Measurements from ENCODE around the gene PLGRKT. TPM values are rescaled to one million over a fixed set of nuclear protein-coding genes. Genes with fewer than 3 reads are reported as not detected.
A peak's percentile ranks its signal among the peaks of the same experiment; 100 is the strongest.
"Not testable (repeated sequence)": the region's sequence is repeated elsewhere in the genome, so short reads cannot be mapped to it uniquely, and the experiment has no call there.

The PLGRKT gene
- total RNA-seq, 1 experiment from 2014 or later, result 53.1 TPM

GRCh38 chr9:5355817-5356216 is 81.9 kb downstream of the PLGRKT start:
- Histone ChIP-seq H3K27ac (ENCODE audit: low read length) (no peak overlapping the region), H3K9me2 (replicated peaks; ENCODE audit: insufficient read depth, low read length) (no peaks in the 10 kb centered on the region), H4K20me1 (ENCODE audit: insufficient read depth, low read depth, low read length) (no peaks in the 10 kb centered on the region), H3K9ac (ENCODE audit: low read length) (no peak overlapping the region), H3K4me1 (ENCODE audit: low read length) (no peaks in the 10 kb centered on the region), H3K79me2 (ENCODE audit: low read length) (no peaks in the 10 kb centered on the region), H3K27me3 (ENCODE audit: low read length) (no peaks in the 10 kb centered on the region), H3K4me3 (ENCODE audit: low read length) (no peak overlapping the region), H3K36me3 (ENCODE audit: insufficient read depth, low read length) (no peaks in the 10 kb centered on the region), H2AFZ (ENCODE audit: low read length) (no peak overlapping the region), H3K9me3 (ENCODE audit: low read length) (peaks cover under 1% of the 10 kb centered on the region; the same call in 1 of the 2 replicates), H3K4me2 (ENCODE audit: low read depth, low read length, poor library complexity, severe bottlenecking) (no peak overlapping the region)
- no peak for DNase-seq

GRCh38 chr9:5355226-5355625 is 82.5 kb downstream of the PLGRKT start:
- no peaks in the 10 kb centered on the region for H3K79me2 ChIP-seq (ENCODE audit: low read length)
- H3K27ac ChIP-seq (ENCODE audit: low read length), result no peak overlapping the region
- no peaks in the 10 kb centered on the region for H3K4me1 ChIP-seq (ENCODE audit: low read length)
- no peak for DNase-seq
- H2AFZ ChIP-seq (ENCODE audit: low read length), result no peak overlapping the region
- no peaks in the 10 kb centered on the region for H3K9me2 ChIP-seq (replicated peaks; ENCODE audit: insufficient read depth, low read length)
- no peaks in the 10 kb centered on the region for H3K36me3 ChIP-seq (ENCODE audit: insufficient read depth, low read length)
- no peaks in the 10 kb centered on the region for H3K27me3 ChIP-seq (ENCODE audit: low read length)
- H3K9ac ChIP-seq (ENCODE audit: low read length), result no peak overlapping the region
- H3K9me3 ChIP-seq (ENCODE audit: low read length), result peaks cover 6% of the 10 kb centered on the region; the same call in 1 of the 2 replicates
- no peak overlapping the region for H3K4me2 ChIP-seq (ENCODE audit: low read depth, low read length, poor library complexity, severe bottlenecking)
- H3K4me3 ChIP-seq (ENCODE audit: low read length), result no peak overlapping the region
- H4K20me1 ChIP-seq (ENCODE audit: insufficient read depth, low read depth, low read length), result no peaks in the 10 kb centered on the region

- H2AFZ ChIP-seq (ENCODE audit: low read length), result no peak overlapping the region
- H3K4me1 ChIP-seq (ENCODE audit: low read length), result no peaks in the 10 kb centered on the region
- no peak overlapping the region for H3K9ac ChIP-seq (ENCODE audit: low read length)
- no peaks in the 10 kb centered on the region for H3K79me2 ChIP-seq (ENCODE audit: low read length)
- no peaks in the 10 kb centered on the region for H3K36me3 ChIP-seq (ENCODE audit: insufficient read depth, low read length)
- H3K4me2 ChIP-seq (ENCODE audit: low read depth, low read length, poor library complexity, severe bottlenecking), result no peak overlapping the region
- peaks cover 10% of the 10 kb centered on the region; the same call in 1 of the 2 replicates for H3K9me3 ChIP-seq (ENCODE audit: low read length)
- no peaks in the 10 kb centered on the region for H4K20me1 ChIP-seq (ENCODE audit: insufficient read depth, low read depth, low read length)
- no peak overlapping the region for H3K27ac ChIP-seq (ENCODE audit: low read length)
- no peak for DNase-seq
- H3K4me3 ChIP-seq (ENCODE audit: low read length), result no peak overlapping the region
- H3K9me2 ChIP-seq (replicated peaks; ENCODE audit: insufficient read depth, low read length), result no peaks in the 10 kb centered on the region
- H3K27me3 ChIP-seq (ENCODE audit: low read length), result no peaks in the 10 kb centered on the region
Measured at GRCh38 chr9:5354184-5354583, 83.5 kb downstream of the PLGRKT start.

- H3K9me2 ChIP-seq (replicated peaks; ENCODE audit: insufficient read depth, low read length), result no peaks in the 10 kb centered on the region
- peaks cover 14% of the 10 kb centered on the region for H3K9me3 ChIP-seq (ENCODE audit: low read length)
- no peak overlapping the region for H2AFZ ChIP-seq (ENCODE audit: low read length)
- no peaks in the 10 kb centered on the region for H3K36me3 ChIP-seq (ENCODE audit: insufficient read depth, low read length)
- H3K4me1 ChIP-seq (ENCODE audit: low read length), result no peaks in the 10 kb centered on the region
- H3K79me2 ChIP-seq (ENCODE audit: low read length), result no peaks in the 10 kb centered on the region
- no peak overlapping the region for H3K9ac ChIP-seq (ENCODE audit: low read length)
- DNase-seq, result no peak
- no peak overlapping the region for H3K27ac ChIP-seq (ENCODE audit: low read length)
- H3K4me2 ChIP-seq (ENCODE audit: low read depth, low read length, poor library complexity, severe bottlenecking), result no peak overlapping the region
- no peaks in the 10 kb centered on the region for H3K27me3 ChIP-seq (ENCODE audit: low read length)
- no peak overlapping the region for H3K4me3 ChIP-seq (ENCODE audit: low read length)
- no peaks in the 10 kb centered on the region for H4K20me1 ChIP-seq (ENCODE audit: insufficient read depth, low read depth, low read length)
Measured at GRCh38 chr9:5352637-5353248, 85.0 kb downstream of the PLGRKT start.

- peaks cover 10% of the 10 kb centered on the region for H3K4me1 ChIP-seq (ENCODE audit: low read length)
- not testable (repeated sequence) for H4K20me1 ChIP-seq (ENCODE audit: insufficient read depth, low read depth, low read length); H3K36me3 ChIP-seq (ENCODE audit: insufficient read depth, low read length); H3K4me3 ChIP-seq (ENCODE audit: low read length); H3K9ac ChIP-seq (ENCODE audit: low read length); H3K9me3 ChIP-seq (ENCODE audit: low read length); DNase-seq; H3K79me2 ChIP-seq (ENCODE audit: low read length); H3K9me2 ChIP-seq (replicated peaks; ENCODE audit: insufficient read depth, low read length); H3K27ac ChIP-seq (ENCODE audit: low read length); H3K27me3 ChIP-seq (ENCODE audit: low read length)
- peak within 1 kb of the TSS; percentile 80; the same call in 1 of the 2 replicates for H2AFZ ChIP-seq (ENCODE audit: low read length)
- peak within 1 kb of the TSS; percentile 10 for H3K4me2 ChIP-seq (ENCODE audit: low read depth, low read length, poor library complexity, severe bottlenecking)
Measured at GRCh38 chr9:5338992-5339981, 98.4 kb downstream of the PLGRKT start, which contains the start of gene RLN1. Gene RLN1, minus strand, starts transcription at chr9:5339876. Its CDS starts 130 bp downstream, at chr9:5339746.

- H3K4me2 ChIP-seq (ENCODE audit: low read depth, low read length, poor library complexity, severe bottlenecking), result no peak overlapping the region
- no peak overlapping the region for H2AFZ ChIP-seq (ENCODE audit: low read length)
- no peaks in the 10 kb centered on the region for H3K9me2 ChIP-seq (replicated peaks; ENCODE audit: insufficient read depth, low read length)
- no peaks in the 10 kb centered on the region for H4K20me1 ChIP-seq (ENCODE audit: insufficient read depth, low read depth, low read length)
- H3K27ac ChIP-seq (ENCODE audit: low read length), result no peak overlapping the region
- no peak overlapping the region for H3K4me3 ChIP-seq (ENCODE audit: low read length)
- no peaks in the 10 kb centered on the region for H3K27me3 ChIP-seq (ENCODE audit: low read length)
- no peak overlapping the region for H3K9ac ChIP-seq (ENCODE audit: low read length)
- no peaks in the 10 kb centered on the region for H3K79me2 ChIP-seq (ENCODE audit: low read length)
- H3K9me3 ChIP-seq (ENCODE audit: low read length), result no peaks in the 10 kb centered on the region
- no peak for DNase-seq
- H3K36me3 ChIP-seq (ENCODE audit: insufficient read depth, low read length), result no peaks in the 10 kb centered on the region
- H3K4me1 ChIP-seq (ENCODE audit: low read length), result peaks cover 10% of the 10 kb centered on the region
Measured at GRCh38 chr9:5336688-5337087, 101.0 kb downstream of the PLGRKT start.

GRCh38 chr9:5331276-5331675 is 106.4 kb downstream of the PLGRKT start:
- not testable (repeated sequence) for H2AFZ ChIP-seq (ENCODE audit: low read length); DNase-seq; H3K9me3 ChIP-seq (ENCODE audit: low read length); H3K27ac ChIP-seq (ENCODE audit: low read length); H3K9ac ChIP-seq (ENCODE audit: low read length); H3K27me3 ChIP-seq (ENCODE audit: low read length); H3K4me1 ChIP-seq (ENCODE audit: low read length); H3K36me3 ChIP-seq (ENCODE audit: insufficient read depth, low read length); H3K79me2 ChIP-seq (ENCODE audit: low read length); H3K4me3 ChIP-seq (ENCODE audit: low read length); H4K20me1 ChIP-seq (ENCODE audit: insufficient read depth, low read depth, low read length); H3K9me2 ChIP-seq (replicated peaks; ENCODE audit: insufficient read depth, low read length); H3K4me2 ChIP-seq (ENCODE audit: low read depth, low read length, poor library complexity, severe bottlenecking)

- Histone ChIP-seq H2AFZ (ENCODE audit: low read length) (no peak overlapping the region), H3K79me2 (ENCODE audit: low read length) (no peaks in the 10 kb centered on the region), H3K9me2 (replicated peaks; ENCODE audit: insufficient read depth, low read length) (no peaks in the 10 kb centered on the region), H3K27me3 (ENCODE audit: low read length) (no peaks in the 10 kb centered on the region), H3K4me2 (ENCODE audit: low read depth, low read length, poor library complexity, severe bottlenecking) (no peak overlapping the region), H3K9ac (ENCODE audit: low read length) (no peak overlapping the region), H3K27ac (ENCODE audit: low read length) (no peak overlapping the region), H3K4me1 (ENCODE audit: low read length) (no peaks in the 10 kb centered on the region), H3K4me3 (ENCODE audit: low read length) (no peak overlapping the region), H3K9me3 (ENCODE audit: low read length) (no peaks in the 10 kb centered on the region), H4K20me1 (ENCODE audit: insufficient read depth, low read depth, low read length) (no peaks in the 10 kb centered on the region), H3K36me3 (ENCODE audit: insufficient read depth, low read length) (no peaks in the 10 kb centered on the region)
- DNase-seq, result no peak
Measured at GRCh38 chr9:5326893-5327548, 110.7 kb downstream of the PLGRKT start.
